ENCODE results near the gene NAV1.
"Not testable (repeated sequence)": the region's sequence is repeated elsewhere in the genome, so short reads cannot be mapped to it uniquely, and the experiment has no call there.

Gene NAV1, protein sequence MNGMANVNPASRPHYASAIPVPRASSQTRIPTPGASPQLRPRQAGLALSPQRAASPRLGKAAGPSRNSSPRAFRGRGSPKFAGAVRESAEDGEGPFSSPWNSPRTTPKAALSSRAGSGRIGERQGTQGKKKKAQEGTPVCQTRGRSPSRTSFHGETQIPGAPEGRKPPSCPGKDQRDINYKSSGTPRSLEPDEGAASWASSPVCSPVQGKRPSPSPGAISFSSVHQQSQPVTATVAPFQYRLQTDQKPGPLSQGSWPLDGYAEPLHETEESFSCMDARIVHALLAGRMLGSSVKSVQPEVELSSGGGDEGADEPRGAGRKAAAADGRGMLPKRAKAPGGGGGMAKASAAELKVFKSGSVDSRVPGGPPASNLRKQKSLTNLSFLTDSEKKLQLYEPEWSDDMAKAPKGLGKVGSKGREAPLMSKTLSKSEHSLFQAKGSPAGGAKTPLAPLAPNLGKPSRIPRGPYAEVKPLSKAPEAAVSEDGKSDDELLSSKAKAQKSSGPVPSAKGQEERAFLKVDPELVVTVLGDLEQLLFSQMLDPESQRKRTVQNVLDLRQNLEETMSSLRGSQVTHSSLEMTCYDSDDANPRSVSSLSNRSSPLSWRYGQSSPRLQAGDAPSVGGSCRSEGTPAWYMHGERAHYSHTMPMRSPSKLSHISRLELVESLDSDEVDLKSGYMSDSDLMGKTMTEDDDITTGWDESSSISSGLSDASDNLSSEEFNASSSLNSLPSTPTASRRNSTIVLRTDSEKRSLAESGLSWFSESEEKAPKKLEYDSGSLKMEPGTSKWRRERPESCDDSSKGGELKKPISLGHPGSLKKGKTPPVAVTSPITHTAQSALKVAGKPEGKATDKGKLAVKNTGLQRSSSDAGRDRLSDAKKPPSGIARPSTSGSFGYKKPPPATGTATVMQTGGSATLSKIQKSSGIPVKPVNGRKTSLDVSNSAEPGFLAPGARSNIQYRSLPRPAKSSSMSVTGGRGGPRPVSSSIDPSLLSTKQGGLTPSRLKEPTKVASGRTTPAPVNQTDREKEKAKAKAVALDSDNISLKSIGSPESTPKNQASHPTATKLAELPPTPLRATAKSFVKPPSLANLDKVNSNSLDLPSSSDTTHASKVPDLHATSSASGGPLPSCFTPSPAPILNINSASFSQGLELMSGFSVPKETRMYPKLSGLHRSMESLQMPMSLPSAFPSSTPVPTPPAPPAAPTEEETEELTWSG (N-terminal part only)

DNA sequence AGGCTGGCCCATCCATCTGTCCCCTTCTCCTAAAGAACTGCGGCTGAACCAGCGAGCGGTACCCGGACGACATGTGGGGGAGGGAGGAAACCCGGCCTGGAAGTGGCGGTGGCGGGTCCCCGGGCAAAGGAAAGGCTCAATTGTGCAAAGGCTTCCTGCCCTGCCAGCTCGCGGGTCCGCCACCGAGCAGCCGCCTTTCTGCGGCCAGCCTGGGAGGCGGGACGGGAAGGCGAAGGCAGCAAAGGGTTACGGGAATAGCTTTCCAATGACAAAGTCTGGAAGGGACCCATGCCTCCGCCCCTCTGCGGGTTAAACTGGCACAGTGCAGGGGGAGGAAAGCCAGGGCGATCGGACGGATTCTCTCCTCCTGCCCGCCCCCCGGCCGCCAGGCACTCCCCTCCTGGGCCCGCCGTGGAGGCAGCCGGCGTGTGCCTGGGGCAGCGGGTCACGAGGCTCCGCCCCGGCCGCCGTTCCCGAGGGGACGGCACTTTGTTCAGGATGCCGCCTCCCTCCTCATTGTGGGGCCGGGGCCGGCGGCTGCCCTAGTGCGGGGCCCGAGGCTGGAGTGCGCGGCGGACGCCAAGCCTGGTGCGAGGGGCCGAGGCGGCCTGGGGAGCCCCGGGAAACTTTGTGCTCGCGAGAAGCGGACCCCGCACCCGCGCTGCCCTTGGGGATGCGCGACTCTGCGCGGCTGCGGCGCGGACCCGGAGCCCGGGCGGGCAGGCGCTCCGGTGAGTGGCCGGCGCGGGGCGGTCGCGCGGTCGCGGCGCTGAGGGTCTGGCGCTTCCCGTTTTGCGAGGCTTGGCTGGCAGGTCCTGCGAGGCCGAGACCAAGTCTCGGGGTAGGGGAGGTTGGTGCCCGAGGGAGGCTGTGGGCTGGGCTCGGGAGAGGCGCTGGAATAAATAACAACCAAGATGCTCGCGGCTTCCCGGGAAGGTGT is at the start of gene NAV1:
TSS of gene NAV1 (plus strand) at position 516 of the 940 bp plus-strand sequence. CDS start 83,758 bp downstream, outside the sequence.
- DNase-seq (ENCODE audit: low spot score), result peak; percentile 46

DNA sequence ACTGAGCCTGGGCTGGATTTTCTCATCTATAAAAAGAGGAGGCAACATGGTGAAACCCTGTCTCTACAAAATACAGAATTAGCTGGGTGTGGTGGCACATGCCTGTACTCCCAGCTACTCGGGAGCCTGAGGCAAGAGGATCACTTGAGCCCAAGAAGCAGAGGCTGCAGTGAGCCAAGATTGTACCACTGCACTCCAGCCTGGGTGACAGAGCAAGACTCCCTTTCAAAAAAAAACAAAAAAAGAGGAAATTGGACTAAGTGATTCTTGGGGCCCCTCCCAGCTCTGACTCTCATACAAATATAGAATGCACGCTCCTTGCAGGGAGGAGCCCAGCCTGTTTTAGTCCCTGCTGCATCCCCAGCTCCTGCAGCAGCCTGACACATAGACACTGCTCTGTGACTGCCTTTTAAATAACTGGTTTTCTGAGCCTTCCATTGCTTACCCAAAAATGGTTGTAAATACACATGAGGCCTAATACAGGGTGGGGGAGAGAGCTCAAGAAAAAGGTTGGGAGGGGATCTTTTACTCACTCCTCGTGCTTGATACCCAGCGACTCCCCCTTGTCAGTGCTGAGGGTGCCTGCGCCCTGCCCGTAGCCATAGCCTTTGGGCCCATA is 49.2 kb upstream of the NAV1 start:
- DNase-seq (ENCODE audit: low spot score), result no peak

DNA sequence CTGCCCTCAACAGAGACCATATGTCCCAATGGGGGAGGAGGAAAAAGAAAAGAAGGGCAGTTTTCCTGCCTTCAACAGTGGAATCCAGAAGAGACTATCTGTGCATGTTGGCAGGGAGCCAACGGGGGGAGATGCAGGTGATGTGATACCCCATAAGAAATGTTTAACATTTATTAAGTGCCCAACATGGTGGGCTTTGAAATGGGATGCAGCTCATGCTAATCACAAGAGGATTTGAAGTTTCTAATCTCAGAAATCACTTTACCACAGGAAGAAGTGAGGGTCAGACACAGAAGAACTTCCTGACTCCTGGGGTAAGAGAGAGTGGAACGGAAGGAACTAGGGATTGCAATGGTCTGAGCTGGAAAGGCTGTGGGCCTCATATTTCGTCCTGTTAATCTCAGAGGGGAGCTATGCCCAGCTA is 48.2 kb upstream of the NAV1 start:
- no peak for DNase-seq (ENCODE audit: low spot score)

DNA sequence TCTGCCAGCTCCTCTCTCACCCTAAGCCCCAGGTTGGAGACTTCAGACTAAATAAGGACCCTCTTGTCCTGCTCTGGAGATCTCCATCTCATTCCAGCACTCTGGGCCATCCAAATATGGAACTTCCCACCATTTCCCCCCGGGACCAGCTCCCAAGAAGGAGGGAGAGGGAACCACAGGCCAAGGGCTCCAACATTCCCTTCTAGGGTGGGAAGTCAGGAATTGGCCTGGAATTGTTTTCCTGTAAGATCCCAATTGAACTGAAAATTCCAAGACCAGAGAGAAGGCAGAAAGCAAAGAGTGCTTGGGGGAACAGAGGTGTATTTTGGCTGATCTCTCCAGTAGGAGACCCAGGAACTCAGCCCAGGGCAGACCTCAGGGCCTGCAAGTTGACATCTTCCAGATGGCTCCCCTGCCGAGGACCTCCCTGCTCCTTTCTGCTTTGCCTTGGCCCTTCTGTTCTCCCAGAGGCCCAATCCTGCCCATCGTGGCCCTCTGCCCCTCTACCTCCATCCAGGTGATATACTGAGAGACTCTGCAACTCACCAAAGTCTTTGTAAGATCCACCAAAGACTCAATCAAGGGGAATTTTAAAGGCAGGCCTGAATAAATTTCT is 46.9 kb upstream of the NAV1 start:
- no peak for DNase-seq (ENCODE audit: low spot score)

DNA sequence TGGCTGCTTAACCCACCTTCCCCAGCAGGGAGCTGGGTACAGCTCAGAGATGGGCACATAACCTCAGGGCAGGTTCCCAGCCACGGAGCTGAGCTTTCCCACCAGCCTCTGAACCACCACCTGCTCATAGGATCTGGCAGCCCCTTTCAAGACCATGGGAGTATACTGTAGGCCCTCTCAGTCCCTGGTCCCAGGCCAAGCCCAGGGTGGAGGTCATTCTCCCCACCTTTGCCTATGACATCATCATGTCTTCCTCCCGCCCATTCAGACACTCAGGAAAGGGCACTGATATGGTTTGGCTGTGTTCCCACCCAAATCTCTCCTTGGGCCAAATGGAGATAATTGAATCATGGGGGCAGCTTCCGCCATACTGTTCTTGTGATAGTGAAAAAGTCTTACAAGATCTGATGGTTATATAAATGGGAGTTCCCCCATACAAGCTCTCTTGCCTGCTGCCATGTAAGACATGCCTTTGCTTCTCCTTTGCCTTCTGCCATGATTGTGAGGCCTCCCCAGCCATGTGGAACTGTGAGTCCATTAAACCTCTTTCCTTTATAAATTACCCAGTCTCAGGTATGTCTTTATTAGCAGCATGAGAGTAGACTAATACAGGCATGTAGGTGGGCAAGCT is 45.8 kb upstream of the NAV1 start:
- DNase-seq (ENCODE audit: low spot score), result not testable (repeated sequence)

DNA sequence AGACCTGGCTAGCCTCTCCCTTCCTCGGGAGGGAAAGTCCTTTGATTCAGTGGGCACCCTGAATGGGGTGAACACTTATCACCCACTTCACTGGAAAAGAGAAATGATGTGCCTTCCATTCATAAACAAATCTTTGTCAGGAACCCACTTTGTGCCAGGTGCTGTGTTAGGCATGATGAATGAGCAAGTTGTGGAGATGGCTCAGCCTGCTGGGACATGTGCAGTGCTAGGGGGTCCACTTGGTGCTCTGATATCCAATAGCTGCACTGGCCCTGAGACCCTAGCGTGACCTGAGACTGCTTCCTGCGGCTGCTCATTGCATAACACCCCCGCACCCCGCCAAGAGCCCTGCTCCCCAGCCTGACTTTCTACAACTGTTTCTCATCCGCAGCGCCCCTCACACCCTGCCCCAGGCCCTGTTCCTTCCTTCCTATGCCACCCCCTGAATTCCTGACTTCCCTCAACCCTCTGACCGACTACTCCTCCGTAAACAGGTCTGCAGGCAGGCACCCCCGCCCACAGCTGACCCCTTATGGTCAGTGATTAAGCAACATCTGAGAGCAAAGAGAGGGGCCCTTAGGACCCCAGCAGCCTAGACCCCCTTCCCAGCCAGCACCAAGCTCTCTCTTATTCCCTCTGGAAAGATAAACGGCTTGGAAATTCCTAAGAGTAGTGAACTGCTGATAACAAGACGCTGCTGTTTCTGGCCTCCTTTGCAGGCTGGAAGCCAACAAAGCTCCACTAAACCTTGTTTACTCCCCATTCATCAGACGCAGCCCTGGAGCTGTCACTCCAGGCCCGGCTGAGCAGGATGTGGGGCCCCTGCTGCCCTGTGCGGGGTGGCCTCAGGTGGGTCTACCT is 44.9 kb upstream of the NAV1 start:
- DNase-seq (ENCODE audit: low spot score), result no peak

DNA sequence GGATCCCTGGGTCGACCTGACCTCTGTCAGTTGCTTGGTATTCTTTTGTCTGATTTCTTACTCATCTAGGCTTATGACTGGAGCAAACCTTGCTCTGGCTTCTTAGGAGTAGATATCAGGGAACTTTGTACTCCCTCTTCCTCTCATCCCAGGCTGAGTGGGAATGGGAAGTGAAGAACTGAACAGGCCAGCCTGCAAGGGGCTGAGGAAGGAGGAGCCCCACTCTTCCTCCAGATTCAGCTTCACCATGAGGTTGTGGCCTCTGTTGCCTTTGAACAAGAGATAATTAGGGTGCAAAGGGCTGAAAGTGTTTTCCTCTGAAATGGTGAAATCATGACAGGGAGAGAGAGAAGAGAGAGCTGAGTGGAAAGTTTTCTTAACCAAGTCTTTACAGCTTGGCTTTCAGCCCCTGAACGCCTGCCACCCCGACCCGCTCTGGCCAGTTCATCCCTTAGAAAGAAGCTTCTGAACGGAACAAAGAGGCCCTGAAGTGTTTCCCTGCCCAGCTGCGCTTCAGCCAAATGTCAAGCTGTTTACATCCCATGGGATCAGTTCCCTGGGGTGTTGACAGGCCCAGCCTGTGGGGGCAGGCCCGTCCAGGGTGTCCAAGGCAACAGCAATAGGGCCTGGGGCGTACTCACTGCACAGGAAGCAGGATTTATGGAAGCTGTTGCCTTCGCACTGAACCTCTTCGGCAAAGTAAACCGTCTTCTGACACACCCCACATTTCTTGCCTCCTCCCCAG is 43.2 kb upstream of the NAV1 start:
- DNase-seq (ENCODE audit: low spot score), result no peak

DNA sequence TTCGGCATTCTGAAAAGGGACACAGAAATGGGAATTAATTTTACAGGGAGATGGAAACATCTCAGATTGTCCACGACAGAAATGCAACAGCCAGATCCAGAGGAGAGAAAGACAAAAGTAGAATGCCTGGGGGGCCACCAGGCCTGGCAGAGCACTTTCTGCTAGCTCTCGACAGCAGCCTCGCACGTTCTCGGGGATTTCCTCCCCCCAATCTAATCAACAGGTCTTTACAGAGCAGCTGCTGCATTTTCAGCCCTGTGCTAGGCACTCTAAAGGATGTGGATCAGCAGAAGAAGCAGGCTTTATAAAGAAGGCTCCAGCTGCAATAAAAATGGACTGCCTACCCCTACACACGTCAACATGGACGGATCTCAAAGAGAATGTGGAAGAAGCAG is 42.6 kb upstream of the NAV1 start:
- no peak for DNase-seq (ENCODE audit: low spot score)

DNA sequence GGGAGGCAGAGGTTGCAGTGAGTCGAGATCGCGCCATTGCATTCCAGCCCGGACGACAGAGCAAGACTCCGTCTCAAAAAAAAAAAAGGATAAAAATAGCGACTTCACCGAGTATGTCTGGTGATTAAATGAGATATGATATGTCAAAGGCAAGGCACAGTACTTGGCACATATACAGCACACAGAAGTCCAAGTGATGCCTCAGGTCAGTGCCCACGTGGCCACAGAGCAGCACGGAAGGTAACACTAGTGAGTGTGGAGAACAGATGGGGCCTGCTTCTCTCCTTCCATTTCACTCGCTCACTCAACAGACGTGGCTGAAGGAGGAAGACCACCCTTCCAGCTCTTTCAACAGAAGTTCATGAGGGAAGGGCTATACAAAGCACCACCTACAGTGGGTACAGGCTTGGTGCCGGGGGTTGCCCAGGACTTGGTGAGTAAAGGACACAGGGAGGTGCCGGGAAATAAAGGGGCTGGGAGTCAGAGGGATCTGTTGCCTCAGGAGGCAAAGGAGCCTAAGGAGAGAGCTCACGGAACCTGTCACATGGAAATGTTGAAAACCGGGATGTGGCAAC is 40.9 kb upstream of the NAV1 start:
- DNase-seq (ENCODE audit: low spot score), result no peak

DNA sequence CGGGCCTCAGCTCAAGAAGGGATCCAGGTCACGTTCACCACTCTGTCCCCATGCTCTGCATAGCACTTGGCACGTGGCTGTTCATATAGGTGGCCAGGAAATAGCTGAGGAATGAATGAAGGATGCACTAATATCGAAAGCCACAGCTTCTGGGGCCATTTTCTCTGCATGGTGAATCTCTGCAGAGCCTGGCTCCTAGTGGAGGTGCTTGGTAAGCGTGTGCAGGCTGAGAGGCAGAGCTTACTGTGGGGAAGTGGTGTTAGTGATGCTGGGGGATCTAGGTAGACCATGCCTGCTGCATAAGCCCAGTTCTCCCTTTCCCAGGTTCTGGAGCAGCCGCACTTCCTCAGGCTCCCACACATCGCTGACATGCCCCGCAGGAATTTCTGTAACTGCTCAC is 40.3 kb upstream of the NAV1 start:
- DNase-seq (ENCODE audit: low spot score), result no peak

DNA sequence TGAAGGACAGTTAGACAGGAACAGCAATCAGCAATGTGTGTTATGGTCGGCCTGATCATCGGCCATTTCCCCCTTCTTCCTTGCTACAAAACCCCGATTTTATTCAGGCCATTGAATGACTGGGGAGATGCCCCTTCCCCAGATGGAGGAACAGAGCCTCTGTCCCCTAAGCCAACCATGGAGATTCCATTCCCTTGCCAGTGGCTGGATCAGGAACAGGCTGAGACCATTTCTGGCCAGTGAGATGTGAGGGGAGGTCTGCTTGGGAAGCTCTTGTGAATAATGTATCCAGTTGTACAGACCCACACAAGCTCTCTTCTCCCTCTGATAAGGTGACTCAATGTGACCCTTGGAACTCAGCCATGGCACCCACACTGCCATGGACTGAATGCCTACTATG is 39.7 kb upstream of the NAV1 start:
- no peak for DNase-seq (ENCODE audit: low spot score)

DNA sequence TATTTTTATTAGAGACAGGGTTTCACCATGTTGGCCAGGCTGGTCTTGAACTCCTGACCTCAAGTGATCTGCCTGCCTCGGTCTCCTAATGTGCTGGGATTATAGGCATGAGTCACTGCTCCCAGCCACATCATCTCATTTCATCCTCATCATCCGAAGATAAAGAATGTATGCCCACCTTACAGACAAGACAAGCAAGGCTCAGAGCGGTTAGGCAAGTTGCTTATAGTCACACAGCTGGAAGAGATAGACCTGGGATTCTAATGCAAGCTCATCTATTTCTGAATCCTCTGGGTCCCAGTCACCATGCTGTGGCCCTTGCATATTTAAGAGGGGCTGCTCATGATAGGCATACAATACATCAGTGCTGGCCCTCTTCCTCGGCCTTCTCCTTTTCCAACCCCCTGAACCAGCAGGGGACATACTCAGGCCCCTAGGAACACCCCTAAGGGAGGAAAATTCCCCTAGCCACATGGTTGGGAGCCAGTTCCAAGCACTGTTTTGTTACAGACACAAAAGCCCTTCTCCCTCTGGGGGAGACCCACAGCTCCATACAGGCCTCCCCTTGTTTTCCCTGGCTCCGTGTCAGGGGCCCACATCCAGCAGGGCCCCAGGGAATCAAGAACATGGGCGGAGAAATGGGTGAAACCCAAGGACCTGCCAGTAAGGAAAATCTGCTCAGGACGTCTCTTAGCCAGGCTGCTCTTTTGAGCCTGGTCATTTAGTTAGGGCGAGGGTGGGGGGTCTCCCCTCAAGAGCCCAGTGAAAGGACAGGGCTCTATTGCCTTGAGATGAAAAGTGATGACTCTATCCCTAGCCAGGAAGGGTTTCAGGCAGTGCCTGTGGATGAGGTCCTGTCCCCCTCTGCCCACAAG is 38.9 kb upstream of the NAV1 start:
- DNase-seq (ENCODE audit: low spot score), result no peak

DNA sequence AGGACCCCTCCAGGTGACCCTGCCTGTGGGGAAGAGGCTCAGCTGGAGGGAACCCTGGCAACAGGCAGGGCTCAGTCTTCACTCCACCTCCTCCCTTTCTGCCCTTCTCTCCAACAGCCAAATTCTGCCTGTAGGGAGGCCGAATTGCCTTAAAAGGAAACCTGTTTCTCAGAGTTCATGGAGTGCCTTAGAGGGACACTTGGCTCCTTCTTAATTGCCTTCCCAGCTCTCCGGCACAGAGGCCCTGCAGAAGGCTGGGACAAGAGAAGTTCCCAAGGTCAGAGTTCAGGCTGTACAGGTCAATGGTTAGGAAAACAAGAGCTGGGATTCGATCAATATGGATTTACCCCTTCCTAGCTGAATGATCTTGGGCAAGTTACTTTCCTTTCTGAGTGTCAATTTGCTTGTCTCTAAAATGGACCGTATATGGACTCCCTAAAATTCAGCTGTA is 38.2 kb upstream of the NAV1 start:
- no peak for DNase-seq (ENCODE audit: low spot score)

DNA sequence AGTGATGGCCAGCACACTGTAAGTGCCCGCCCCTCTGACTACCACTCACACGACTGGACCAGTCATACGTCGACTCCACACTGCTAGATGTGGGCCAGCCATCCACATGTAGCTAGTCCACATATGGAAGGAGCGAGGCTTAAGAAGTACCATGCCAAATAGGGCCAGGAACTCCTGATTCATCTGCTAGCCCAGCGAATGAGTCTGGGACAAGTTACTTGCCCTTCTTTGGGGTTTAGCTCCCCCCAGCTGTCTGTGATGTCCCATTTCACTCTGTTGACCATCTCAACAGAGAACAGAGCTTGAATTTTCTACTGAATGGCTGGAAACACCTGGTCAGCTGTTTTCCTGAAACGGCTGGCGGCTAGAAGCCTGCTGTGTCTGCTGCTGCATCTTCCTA is 37.8 kb upstream of the NAV1 start:
- DNase-seq (ENCODE audit: low spot score), result no peak

DNA sequence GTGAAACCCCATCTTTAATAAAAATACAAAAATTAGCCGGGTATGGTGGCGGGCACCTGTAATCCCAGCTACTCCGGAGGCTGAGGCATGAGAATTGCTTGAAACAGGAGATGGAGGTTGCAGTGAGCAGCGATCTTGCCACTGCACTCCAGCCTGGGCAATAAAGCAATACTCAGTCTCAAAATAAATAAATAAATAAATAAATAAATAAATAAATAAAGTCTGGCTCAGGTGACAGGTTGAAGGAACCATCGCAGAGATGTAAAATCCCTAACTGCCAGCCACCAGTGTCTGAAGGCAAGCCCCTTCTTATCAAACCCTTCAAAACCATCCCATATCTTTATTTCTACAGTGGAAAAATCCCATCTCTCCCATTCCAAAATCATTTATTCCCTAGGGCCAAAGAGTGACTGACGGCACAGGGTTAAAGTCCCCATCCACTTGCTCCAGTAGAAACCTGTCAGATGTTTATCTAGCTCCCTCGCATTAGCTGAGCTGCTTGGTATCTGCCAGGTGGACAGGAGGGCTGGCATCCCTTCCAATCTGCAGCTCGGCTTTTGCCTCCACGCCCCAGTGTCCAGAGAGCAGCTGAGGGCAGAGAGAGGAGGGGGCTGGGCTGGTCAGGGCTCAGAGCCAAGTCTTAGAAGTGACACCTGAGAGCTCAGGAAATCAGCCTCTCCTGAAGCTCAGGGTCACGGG is 37.0 kb upstream of the NAV1 start:
- DNase-seq (ENCODE audit: low spot score), result no peak

DNA sequence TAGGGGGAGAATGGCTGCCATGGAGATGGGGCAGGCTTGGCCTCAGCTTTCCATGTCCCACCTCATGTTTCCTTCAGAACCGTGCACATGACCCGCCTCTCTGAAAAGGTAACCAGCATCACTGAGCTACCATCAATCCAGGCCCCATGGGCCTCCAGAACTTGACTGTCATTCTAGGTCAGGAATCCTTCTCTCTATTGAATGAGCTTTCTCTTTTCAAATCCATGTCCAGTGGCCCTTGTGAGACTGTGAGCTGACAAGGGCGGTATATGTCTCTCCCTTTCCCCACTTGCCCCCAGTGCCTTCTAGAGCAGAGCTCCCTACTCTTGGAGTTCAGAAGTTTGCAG is 36.4 kb upstream of the NAV1 start:
- DNase-seq (ENCODE audit: low spot score), result no peak

Data from HuH-7.5 (cell line).